ENCODE results near the gene BRI3.

The BRI3 gene

GRCh38 chr7:98330926-98331529, 49.5 kb downstream of the BRI3 start:
- no peak for DNase-seq (ENCODE audit: low read depth, low spot score)

GRCh38 chr7:98334081-98334480, 52.6 kb downstream of the BRI3 start:
- H3K4me3 ChIP-seq (ENCODE audit: low read length) = no peak overlapping the region
- DNase-seq (ENCODE audit: low read depth, low spot score) = no peak

More at GRCh38 chr7:98330926-98331529, 49.5 kb downstream of the BRI3 start:
- H3K4me3 ChIP-seq (ENCODE audit: low read length) = no peak overlapping the region

- DNase-seq (ENCODE audit: low read depth, low spot score) = no peak
- H3K4me3 ChIP-seq (ENCODE audit: low read length) = no peak overlapping the region
Measured at GRCh38 chr7:98335411-98335977, 54.0 kb downstream of the BRI3 start.

DNA sequence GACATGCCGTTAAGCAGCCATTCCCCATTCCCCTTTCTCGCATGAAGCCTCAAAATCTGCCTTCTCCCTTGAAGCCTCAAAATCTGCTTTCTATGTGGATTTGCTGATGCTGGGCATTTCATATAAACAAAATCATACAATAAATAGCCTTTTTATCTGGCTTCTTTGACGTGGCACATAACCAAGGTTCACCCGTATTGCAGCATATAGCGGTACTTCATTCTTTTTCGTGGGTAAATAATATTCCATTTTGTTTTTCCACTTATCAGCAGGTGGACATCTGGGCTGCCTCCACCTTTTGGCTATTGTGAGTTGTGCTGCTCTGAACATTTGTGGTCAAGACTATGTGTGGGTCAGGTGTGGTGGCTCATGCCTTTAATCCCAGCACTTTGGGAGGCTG, 57.0 kb downstream of the BRI3 start:
- no peak for DNase-seq (ENCODE audit: low read depth, low spot score)
- H3K4me3 ChIP-seq (ENCODE audit: low read length) = no peak overlapping the region

DNA sequence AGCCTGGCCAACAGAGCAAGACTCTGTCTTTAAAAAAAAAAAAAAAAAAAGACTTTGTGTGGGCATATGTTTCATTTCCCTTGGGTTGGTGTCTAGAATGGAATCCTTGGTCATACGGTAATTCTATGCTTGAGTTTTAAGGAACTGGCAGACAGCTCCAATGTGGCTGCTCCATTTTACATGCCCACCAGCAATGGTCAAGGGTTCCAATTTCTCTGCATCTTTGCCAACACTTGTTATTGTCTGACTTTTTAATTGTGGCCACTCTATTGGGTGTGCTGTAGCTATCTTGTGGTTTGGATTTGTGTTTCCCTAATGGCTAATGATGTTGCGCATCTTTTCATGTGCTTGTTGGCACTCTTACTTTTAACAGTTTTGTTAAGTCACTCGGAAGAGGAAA, 57.6 kb downstream of the BRI3 start:
- no peak for DNase-seq (ENCODE audit: low read depth, low spot score)
- no peak overlapping the region for H3K4me3 ChIP-seq (ENCODE audit: low read length)

GRCh38 chr7:98341106-98341505, 59.6 kb downstream of the BRI3 start:
- H3K4me3 ChIP-seq (ENCODE audit: low read length) = no peak overlapping the region
- no peak for DNase-seq (ENCODE audit: low read depth, low spot score)

Data from Jurkat, Clone E6-1 (cell line).